ENCODE measurements around the gene KCTD11. TPM values are rescaled to one million over a fixed set of nuclear protein-coding genes. Genes with fewer than 3 reads are reported as not detected.

Gene KCTD11
- total and polyA plus RNA-seq, 2 of the 13 experiments (the other 11 are each of a cell fraction or from before 2014, with no cell fraction given) = 1.6 to 2.6 TPM

DNA sequence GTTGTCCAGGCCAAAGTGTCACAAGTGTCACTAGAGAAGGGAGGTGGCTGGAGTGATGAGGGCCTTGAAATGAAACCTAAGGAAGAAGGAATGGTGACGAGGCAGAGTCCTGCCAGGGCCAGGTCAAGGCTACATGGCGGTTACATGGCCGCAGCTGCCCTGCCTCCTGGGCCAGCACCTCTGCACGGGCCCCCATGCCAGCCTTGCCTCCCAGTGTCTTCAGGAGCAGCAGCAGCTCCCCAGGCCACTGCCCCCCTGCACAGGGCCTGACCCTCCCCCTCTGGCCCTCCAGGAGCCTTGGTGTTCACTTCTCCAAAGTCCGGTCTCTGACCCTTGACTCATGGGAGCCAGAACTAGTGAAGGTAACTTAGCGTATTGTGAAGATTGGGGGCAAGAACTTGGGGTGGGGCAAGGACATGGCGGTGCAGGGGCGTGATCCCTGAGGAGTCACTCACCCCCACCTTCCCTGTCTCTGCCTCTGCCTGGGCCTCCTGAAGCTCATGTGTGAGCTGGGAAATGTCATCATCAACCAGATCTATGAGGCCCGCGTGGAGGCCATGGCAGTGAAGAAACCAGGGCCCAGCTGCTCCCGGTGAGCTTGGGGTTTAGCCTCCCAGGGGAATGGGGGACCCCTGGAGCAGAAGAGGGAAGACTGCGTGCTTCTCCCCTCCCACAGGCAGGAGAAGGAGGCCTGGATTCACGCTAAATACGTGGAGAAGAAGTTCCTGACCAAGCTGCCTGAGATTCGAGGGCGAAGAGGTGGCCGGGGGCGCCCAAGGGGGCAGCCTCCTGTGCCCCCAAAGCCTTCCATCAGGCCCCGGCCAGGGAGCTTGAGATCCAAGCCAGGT is 4.1 kb upstream of the KCTD11 start (continued):
- no peak for TF ChIP-seq GPN1 (CRISPR knock-in tag; IDR thresholded peaks at IDR 0.05; ENCODE audit: borderline replicate concordance)
- TF ChIP-seq ZNF382 (CRISPR knock-in tag; IDR thresholded peaks at IDR 0.05; ENCODE audit: borderline replicate concordance) = no peak
- TF ChIP-seq ZNF468 (CRISPR knock-in tag; IDR thresholded peaks at IDR 0.05) = no peak
- TF ChIP-seq ZZZ3 (CRISPR knock-in tag; IDR thresholded peaks at IDR 0.05; ENCODE audit: borderline replicate concordance) = no peak
- TF ChIP-seq, protein P1, sequence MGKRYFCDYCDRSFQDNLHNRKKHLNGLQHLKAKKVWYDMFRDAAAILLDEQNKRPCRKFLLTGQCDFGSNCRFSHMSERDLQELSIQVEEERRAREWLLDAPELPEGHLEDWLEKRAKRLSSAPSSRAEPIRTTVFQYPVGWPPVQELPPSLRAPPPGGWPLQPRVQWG (CRISPR knock-in tag; IDR thresholded peaks at IDR 0.05; ENCODE audit: borderline replicate concordance, low read depth) = no peak
- TF ChIP-seq, protein P2, sequence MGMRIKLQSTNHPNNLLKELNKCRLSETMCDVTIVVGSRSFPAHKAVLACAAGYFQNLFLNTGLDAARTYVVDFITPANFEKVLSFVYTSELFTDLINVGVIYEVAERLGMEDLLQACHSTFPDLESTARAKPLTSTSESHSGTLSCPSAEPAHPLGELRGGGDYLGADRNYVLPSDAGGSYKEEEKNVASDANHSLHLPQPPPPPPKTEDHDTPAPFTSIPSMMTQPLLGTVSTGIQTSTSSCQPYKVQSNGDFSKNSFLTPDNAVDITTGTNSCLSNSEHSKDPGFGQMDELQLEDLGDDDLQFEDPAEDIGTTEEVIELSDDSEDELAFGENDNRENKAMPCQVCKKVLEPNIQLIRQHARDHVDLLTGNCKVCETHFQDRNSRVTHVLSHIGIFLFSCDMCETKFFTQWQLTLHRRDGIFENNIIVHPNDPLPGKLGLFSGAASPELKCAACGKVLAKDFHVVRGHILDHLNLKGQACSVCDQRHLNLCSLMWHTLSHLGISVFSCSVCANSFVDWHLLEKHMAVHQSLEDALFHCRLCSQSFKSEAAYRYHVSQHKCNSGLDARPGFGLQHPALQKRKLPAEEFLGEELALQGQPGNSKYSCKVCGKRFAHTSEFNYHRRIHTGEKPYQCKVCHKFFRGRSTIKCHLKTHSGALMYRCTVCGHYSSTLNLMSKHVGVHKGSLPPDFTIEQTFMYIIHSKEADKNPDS (CRISPR knock-in tag; IDR thresholded peaks at IDR 0.05) = no peak
- TF ChIP-seq ZNF558 (CRISPR knock-in tag; IDR thresholded peaks at IDR 0.05; ENCODE audit: borderline replicate concordance) = no peak
- TF ChIP-seq, protein P3, sequence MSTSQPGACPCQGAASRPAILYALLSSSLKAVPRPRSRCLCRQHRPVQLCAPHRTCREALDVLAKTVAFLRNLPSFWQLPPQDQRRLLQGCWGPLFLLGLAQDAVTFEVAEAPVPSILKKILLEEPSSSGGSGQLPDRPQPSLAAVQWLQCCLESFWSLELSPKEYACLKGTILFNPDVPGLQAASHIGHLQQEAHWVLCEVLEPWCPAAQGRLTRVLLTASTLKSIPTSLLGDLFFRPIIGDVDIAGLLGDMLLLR (CRISPR knock-in tag; IDR thresholded peaks at IDR 0.05) = no peak
- peak; percentile 24; the same call in 1 of the 2 replicates for TF ChIP-seq POLR2G (IDR thresholded peaks at IDR 0.05; ENCODE audit: low read depth, low read length)
- no peak for TF ChIP-seq ZSCAN31 (CRISPR knock-in tag; IDR thresholded peaks at IDR 0.05; ENCODE audit: low read depth)
- TF ChIP-seq CBX1 (IDR thresholded peaks at IDR 0.05; ENCODE audit: low read depth) = no peak
- TF ChIP-seq JDP2 (CRISPR knock-in tag; IDR thresholded peaks at IDR 0.05; ENCODE audit: borderline replicate concordance) = no peak
- TF ChIP-seq RFXANK (CRISPR knock-in tag; IDR thresholded peaks at IDR 0.05) = no peak
- TF ChIP-seq ZNF720 (CRISPR knock-in tag; IDR thresholded peaks at IDR 0.05) = no peak
- 0 out of 2 replicates have a peak, but pooled peaks have one; percentile 39 for TF ChIP-seq ZNF230 (CRISPR knock-in tag; IDR thresholded peaks at IDR 0.05)
- TF ChIP-seq RFX1 (IDR thresholded peaks at IDR 0.05) = no peak
- TF ChIP-seq, protein P4, sequence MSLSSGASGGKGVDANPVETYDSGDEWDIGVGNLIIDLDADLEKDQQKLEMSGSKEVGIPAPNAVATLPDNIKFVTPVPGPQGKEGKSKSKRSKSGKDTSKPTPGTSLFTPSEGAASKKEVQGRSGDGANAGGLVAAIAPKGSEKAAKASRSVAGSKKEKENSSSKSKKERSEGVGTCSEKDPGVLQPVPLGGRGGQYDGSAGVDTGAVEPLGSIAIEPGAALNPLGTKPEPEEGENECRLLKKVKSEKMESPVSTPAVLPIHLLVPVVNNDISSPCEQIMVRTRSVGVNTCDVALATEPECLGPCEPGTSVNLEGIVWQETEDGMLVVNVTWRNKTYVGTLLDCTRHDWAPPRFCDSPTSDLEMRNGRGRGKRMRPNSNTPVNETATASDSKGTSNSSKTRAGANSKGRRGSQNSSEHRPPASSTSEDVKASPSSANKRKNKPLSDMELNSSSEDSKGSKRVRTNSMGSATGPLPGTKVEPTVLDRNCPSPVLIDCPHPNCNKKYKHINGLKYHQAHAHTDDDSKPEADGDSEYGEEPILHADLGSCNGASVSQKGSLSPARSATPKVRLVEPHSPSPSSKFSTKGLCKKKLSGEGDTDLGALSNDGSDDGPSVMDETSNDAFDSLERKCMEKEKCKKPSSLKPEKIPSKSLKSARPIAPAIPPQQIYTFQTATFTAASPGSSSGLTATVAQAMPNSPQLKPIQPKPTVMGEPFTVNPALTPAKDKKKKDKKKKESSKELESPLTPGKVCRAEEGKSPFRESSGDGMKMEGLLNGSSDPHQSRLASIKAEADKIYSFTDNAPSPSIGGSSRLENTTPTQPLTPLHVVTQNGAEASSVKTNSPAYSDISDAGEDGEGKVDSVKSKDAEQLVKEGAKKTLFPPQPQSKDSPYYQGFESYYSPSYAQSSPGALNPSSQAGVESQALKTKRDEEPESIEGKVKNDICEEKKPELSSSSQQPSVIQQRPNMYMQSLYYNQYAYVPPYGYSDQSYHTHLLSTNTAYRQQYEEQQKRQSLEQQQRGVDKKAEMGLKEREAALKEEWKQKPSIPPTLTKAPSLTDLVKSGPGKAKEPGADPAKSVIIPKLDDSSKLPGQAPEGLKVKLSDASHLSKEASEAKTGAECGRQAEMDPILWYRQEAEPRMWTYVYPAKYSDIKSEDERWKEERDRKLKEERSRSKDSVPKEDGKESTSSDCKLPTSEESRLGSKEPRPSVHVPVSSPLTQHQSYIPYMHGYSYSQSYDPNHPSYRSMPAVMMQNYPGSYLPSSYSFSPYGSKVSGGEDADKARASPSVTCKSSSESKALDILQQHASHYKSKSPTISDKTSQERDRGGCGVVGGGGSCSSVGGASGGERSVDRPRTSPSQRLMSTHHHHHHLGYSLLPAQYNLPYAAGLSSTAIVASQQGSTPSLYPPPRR (CRISPR knock-in tag; IDR thresholded peaks at IDR 0.05; ENCODE audit: borderline replicate concordance) = no peak
- no peak for TF ChIP-seq RFX5 (IDR thresholded peaks at IDR 0.05; ENCODE audit: low read depth, low read length)
- TF ChIP-seq ZMYM3 (CRISPR knock-in tag; IDR thresholded peaks at IDR 0.05) = no peak
- TF ChIP-seq MXD4 (CRISPR knock-in tag; IDR thresholded peaks at IDR 0.05) = no peak
